GM12872 (cell line): Measurements from ENCODE around the gene MAPKAP1.

Source experiments
- CTCF ChIP-seq: IDR thresholded peaks from 3 replicates; pipeline ENCODE4 v1.5.1; 2011; ENCODE audit warnings: low read depth, mild to moderate bottlenecking, low read length, moderate library complexity; ENCODE audit not compliant: insufficient read depth

The MAPKAP1 gene

DNA sequence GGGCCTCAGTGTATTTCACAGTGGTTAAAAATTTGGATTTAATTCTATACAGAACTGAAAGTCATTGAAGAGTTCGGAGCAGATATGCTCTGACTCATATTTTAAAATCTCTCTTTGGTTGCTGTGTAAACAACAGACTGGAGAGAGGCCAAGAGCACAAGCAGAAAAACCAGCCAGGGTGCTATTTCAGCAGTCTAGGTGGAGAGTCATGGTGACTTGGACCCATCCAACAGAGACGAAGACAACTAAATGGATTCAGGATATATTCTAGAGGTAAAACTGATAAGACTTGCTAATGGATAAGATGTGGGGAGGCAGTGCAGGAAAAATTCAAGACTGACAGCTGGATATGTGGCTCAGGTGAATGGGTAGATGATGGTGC, 168.9 kb downstream of the MAPKAP1 start:
- TF ChIP-seq CTCF: no peak

DNA sequence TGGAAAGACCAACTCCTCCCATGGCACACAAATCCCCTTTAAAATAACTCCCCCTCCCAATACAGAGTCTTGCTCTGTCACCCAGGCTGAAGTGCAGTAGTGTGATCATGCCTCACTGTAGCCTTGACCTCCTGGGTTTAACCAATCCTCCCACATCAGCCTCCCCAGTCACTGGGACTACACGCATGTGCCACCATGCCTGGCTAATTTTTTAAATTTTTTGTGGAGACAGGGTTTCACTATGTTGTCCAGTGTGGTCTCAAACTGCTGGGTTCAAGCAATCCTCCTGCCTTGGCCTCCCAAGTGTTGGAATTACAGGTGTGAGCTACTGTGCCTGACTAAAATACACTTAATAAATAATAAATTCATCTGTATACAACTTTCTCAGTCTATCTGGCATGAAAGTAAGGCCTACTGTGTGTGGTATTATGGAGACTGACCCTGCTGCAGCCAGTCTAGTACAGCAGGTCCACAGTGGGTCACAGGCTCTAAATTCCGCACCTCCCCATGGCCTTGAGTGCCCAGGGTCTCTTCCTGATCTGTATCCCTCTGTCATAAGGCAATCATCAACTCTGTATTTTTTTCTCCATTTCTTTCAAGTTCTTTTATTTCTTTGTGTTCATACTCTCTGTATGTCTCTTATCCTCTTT, 169.4 kb downstream of the MAPKAP1 start:
- no peak for TF ChIP-seq CTCF

DNA sequence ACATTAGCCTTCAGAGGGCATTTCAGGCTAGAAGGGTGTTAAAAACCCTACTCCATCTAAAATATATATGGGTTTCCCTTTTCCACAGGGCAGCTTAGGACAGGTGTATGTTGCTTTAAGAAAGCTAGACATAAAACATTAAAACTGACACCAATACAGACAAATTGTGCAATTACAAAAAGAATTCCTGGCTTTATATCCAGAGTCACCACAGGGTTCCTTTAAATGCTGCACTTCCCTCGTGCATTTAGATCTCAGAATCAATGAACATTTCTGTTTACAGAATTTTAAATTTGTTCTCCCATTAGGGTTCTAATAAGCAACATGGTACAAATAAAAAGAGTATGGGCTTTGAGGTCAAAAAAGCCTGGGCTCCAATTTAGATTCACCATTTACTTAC, 170.2 kb downstream of the MAPKAP1 start:
- TF ChIP-seq CTCF: no peak

- no peak for TF ChIP-seq CTCF
Observed at GRCh38 chr9:125536167-125536772, 170.7 kb downstream of the MAPKAP1 start.

DNA sequence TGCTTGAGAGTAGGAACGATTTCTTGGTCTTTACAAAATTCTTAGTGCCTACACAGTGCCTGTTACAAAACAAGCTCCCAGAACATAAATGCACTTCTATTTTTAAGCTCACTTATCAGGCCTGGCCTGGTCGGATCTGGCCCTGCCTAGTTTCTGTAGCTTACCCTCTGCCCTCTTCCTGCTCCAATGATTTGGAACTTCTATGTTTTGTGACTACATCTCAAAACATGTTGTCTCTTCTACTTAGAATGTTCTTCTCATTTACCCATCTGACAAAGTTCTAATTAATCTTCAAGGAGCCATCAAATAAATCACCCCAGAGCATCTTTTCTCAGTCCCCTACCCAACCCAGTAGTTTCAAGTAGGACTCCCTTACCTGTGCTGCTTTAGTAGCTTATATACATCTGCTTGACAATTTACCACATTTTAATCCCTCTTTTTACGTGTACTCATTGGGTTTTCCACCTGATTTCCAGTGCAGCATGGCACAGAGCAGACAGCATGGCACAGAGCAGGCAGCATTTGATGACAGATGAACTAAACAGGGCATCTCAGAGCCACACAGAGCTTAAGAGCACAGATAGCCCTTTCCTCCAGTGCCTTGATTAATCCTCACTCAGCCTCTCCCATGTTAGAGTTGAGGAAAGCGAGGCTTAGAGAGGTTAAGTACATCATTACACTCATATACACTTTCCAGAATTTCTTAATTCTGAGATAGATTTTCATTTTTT, 171.9 kb downstream of the MAPKAP1 start:
- no peak for TF ChIP-seq CTCF

- TF ChIP-seq CTCF: no peak
Observed at GRCh38 chr9:125532812-125533594, 174.0 kb downstream of the MAPKAP1 start.

DNA sequence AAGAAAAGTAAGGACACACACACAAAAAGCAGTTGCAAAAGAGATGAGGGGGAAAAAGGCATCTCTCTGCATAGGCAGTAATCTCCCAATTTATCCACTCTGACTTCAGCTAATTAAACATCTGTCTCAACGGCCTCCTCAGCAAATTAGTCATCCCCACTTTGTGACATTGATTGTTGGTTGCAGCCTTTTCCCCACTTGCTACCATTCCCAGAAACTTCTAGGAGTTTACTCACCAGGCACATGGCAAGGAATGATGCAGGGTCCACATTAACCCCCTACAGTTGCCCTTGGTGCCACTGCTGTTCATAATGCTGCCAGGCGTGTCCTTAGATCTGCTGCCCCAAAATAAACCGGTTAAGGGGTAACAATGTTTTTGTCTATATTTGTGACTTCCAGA, 174.6 kb downstream of the MAPKAP1 start:
- TF ChIP-seq CTCF: no peak
